SU-DHL-6 (cell line): Measurements from ENCODE around the gene UQCC3.

Experiments
- EZH2phosphoT487 ChIP-seq: fragments of 200-600 bp; sonication (generic), shearing (Covaris generic); conservative IDR thresholded peaks from 2 replicates; pipeline ENCODE4 v1.6.1; 2018; ENCODE audit warnings: mild to moderate bottlenecking, antibody characterized with exemption, low read length, moderate library complexity, mixed read lengths
- TF ChIP-seq, protein P1 (sequence below): fragments of 200-600 bp; sonication (generic); IDR thresholded peaks from one replicate; pipeline ENCODE4 v1.5.1; 2017; ENCODE audit warnings: antibody characterized with exemption, mild to moderate bottlenecking, low read length, moderate library complexity; ENCODE audit not compliant: insufficient read depth, poor library complexity, severe bottlenecking

DNA sequence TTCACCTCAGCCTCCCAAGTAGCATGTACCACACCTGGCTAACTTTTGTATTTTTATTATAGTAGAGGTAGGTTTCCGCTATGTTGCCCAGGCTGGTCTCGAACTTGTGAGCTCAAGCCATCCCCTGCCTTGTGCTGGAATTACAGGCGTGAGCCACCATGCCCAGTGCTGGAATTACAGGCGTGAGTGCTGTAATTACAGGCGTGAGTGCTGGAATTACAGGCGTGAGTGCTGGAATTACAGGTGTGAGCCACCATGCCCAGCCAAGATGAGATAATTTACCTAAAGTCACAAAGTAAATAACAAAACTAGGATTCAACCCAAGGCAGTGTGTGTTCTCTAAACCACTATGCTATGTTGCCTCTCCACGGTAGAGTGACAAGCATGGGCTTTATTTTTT lies 11.0 kb downstream of the UQCC3 start:
- TF ChIP-seq, protein P1, sequence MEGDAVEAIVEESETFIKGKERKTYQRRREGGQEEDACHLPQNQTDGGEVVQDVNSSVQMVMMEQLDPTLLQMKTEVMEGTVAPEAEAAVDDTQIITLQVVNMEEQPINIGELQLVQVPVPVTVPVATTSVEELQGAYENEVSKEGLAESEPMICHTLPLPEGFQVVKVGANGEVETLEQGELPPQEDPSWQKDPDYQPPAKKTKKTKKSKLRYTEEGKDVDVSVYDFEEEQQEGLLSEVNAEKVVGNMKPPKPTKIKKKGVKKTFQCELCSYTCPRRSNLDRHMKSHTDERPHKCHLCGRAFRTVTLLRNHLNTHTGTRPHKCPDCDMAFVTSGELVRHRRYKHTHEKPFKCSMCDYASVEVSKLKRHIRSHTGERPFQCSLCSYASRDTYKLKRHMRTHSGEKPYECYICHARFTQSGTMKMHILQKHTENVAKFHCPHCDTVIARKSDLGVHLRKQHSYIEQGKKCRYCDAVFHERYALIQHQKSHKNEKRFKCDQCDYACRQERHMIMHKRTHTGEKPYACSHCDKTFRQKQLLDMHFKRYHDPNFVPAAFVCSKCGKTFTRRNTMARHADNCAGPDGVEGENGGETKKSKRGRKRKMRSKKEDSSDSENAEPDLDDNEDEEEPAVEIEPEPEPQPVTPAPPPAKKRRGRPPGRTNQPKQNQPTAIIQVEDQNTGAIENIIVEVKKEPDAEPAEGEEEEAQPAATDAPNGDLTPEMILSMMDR: no peak
- TF ChIP-seq EZH2phosphoT487: no peak
